ENCODE measurements around the gene ZNF549. TPM values are rescaled to one million over a fixed set of nuclear protein-coding genes. Genes with fewer than 3 reads are reported as not detected.
A peak's percentile ranks its signal among the peaks of the same experiment; 100 is the strongest.
"Not testable (repeated sequence)": the region's sequence is repeated elsewhere in the genome, so short reads cannot be mapped to it uniquely, and the experiment has no call there.

The ZNF549 gene
- total RNA-seq (2014; rRNA removed), result 5.9 and 6.0 TPM in 2 replicates
- 2.6 TPM for polyA plus RNA-seq (2012)

- DNase-seq (ENCODE audit: low read depth), result peak; percentile 90
Observed at GRCh38 chr19:57527136-57527881, at the start of gene ZNF549. Gene ZNF549 (plus strand): TSS chr19:57527356. CDS start chr19:57527574, 218 bp downstream.

- DNase-seq (ENCODE audit: low read depth), result peak; percentile 80
Observed at GRCh38 chr19:57487477-57488298, 39.5 kb upstream of the ZNF549 start, which contains the start of gene ZNF419. Gene ZNF419 (plus strand): TSS chr19:57487750. CDS start chr19:57487951, 201 bp downstream.

GRCh38 chr19:57488299-57488644 is 38.9 kb upstream of the ZNF549 start:
- DNase-seq (ENCODE audit: low read depth), result not testable (repeated sequence)

- not testable (repeated sequence) for DNase-seq (ENCODE audit: low read depth)
Observed at GRCh38 chr19:57499332-57499679, 27.9 kb upstream of the ZNF549 start.

GRCh38 chr19:57499680-57500395 is 27.3 kb upstream of the ZNF549 start, which contains the start of gene ZNF773:
Gene ZNF773 (plus strand): TSS chr19:57499938. CDS start chr19:57500081, 143 bp downstream.
- peak; percentile 94 for DNase-seq (ENCODE audit: low read depth)

- peak; percentile 23 for DNase-seq (ENCODE audit: low read depth)
Observed at GRCh38 chr19:57500400-57500799, 26.8 kb upstream of the ZNF549 start.

- DNase-seq (ENCODE audit: low read depth), result no peak
Observed at GRCh38 chr19:57506163-57506562, 21.0 kb upstream of the ZNF549 start.

- DNase-seq (ENCODE audit: low read depth), result no peak
Observed at GRCh38 chr19:57511484-57511883, 15.7 kb upstream of the ZNF549 start.

GRCh38 chr19:57512845-57513244 is 14.3 kb upstream of the ZNF549 start:
- peak; percentile 33 for DNase-seq (ENCODE audit: low read depth)

GRCh38 chr19:57515255-57515654 is 11.9 kb upstream of the ZNF549 start:
- DNase-seq (ENCODE audit: low read depth), result no peak

GRCh38 chr19:57518021-57518420 is 9.1 kb upstream of the ZNF549 start:
- not testable (repeated sequence) for DNase-seq (ENCODE audit: low read depth)

GRCh38 chr19:57537953-57538547 is 10.9 kb downstream of the ZNF549 start:
- no peak for DNase-seq (ENCODE audit: low read depth)

- no peak for DNase-seq (ENCODE audit: low read depth)
Observed at GRCh38 chr19:57546513-57546912, 19.4 kb downstream of the ZNF549 start.

GRCh38 chr19:57552432-57552831 is 25.3 kb downstream of the ZNF549 start:
- no peak for DNase-seq (ENCODE audit: low read depth)

- no peak for DNase-seq (ENCODE audit: low read depth)
Observed at GRCh38 chr19:57557659-57558058, 30.5 kb downstream of the ZNF549 start.

- peak; percentile 27 for DNase-seq (ENCODE audit: low read depth)
Observed at GRCh38 chr19:57558525-57558924, 31.4 kb downstream of the ZNF549 start.

- DNase-seq (ENCODE audit: low read depth), result peak; percentile 48
Observed at GRCh38 chr19:57559008-57559403, 31.9 kb downstream of the ZNF549 start.

- peak; percentile 84 for DNase-seq (ENCODE audit: low read depth)
Observed at GRCh38 chr19:57559404-57560025, 32.4 kb downstream of the ZNF549 start, which contains the start of gene ZNF550. Gene ZNF550 (minus strand): TSS chr19:57559863. CDS start chr19:57559682, 181 bp downstream.

- DNase-seq (ENCODE audit: low read depth), result peak; percentile 78
Observed at GRCh38 chr19:57560049-57560491, 32.9 kb downstream of the ZNF549 start.

- DNase-seq (ENCODE audit: low read depth), result no peak
Observed at GRCh38 chr19:57563547-57563946, 36.4 kb downstream of the ZNF549 start.
